Measurements from ENCODE around the gene OGDH. TPM values are rescaled to one million over a fixed set of nuclear protein-coding genes. Genes with fewer than 3 reads are reported as not detected.

OGDH gene
- total and polyA plus RNA-seq, 2 of the 13 experiments (the other 11 are each of a cell fraction or from before 2014, with no cell fraction given), result 17.4 to 25.4 TPM

DNA sequence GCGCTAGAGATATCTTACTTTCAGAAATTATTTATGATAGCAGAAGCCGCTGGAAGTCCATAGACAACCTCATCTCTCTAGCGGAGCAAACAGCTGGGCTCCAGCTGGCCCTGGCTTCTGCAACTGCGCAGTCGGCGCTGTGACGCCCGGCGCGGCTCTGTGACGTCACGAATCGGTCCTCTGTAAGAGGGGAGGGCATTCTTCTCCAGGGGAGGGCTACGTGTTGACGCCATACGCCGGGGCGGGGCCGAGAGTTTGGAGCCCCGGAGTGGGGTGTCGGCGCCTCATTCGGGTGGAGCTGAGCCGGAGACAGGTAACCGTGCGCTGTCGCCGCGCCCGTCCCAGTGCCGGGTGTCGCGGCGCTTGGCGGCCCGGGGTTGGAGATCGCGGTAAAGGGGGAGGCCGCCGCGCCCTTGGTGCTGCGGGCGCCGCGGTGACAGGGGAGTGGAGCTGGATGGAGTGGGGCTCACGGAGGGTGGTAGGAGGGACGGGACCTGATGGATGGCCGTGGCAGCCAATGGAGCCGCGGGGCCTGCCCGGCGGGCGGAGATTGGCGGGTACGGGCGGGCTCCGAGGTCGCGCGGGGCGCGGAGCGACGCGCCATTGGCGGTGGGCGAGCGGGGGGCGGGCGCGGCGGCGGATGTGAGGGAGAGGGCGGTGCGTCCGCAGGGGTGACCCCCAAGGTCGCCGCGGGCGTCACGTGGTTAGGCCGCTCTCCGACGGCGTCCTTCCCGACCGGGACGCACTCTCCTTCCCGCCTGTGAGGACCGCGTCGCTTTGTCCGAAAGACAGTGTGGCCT is at the start of gene OGDH (continued):
- no peak for TF ChIP-seq ZNF136 (CRISPR knock-in tag; IDR thresholded peaks at IDR 0.05; ENCODE audit: low read depth)
- 0 out of 4 replicates have a peak, but pooled peaks of 1 of the 2 experiments have one; percentile 19 for TF ChIP-seq EP300 (IDR thresholded peaks at IDR 0.05; ENCODE audit: low read depth in 2 of 2, low read length in 2 of 2)
- TF ChIP-seq EP300 (CRISPR knock-in tag; IDR thresholded peaks at IDR 0.05; ENCODE audit: borderline replicate concordance), result no peak
- no peak for TF ChIP-seq JUNB (CRISPR knock-in tag; IDR thresholded peaks at IDR 0.05; ENCODE audit: borderline replicate concordance)
- peak; percentile 100 for TF ChIP-seq CREB1 (IDR thresholded peaks at IDR 0.05)
- TF ChIP-seq CREB1 (CRISPR knock-in tag; IDR thresholded peaks at IDR 0.05), result peak; percentile 99
- TF ChIP-seq THYN1 (CRISPR knock-in tag; IDR thresholded peaks at IDR 0.05; ENCODE audit: borderline replicate concordance, low read depth), result no peak
- peak; percentile 51; the same call in 1 of the 2 replicates for TF ChIP-seq BORCS8-MEF2B (CRISPR knock-in tag; IDR thresholded peaks at IDR 0.05)
- TF ChIP-seq HHEX (CRISPR knock-in tag; IDR thresholded peaks at IDR 0.05), result no peak
- TF ChIP-seq RNF2 (conservative IDR thresholded peaks at IDR 0.05; ENCODE audit: low read depth), result 0 out of 2 replicates have a peak, but pooled peaks have one; percentile 59
- peak; percentile 69; the same call in 1 of the 2 replicates for TF ChIP-seq KDM2A (CRISPR knock-in tag; IDR thresholded peaks at IDR 0.05; ENCODE audit: borderline replicate concordance, low read depth)
- peak; percentile 57; the same call in 1 of the 2 replicates for TF ChIP-seq SMARCC2 (IDR thresholded peaks at IDR 0.05)
- TF ChIP-seq, protein P1, sequence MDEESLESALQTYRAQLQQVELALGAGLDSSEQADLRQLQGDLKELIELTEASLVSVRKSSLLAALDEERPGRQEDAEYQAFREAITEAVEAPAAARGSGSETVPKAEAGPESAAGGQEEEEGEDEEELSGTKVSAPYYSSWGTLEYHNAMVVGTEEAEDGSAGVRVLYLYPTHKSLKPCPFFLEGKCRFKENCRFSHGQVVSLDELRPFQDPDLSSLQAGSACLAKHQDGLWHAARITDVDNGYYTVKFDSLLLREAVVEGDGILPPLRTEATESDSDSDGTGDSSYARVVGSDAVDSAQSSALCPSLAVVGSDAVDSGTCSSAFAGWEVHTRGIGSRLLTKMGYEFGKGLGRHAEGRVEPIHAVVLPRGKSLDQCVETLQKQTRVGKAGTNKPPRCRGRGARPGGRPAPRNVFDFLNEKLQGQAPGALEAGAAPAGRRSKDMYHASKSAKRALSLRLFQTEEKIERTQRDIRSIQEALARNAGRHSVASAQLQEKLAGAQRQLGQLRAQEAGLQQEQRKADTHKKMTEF (CRISPR knock-in tag; IDR thresholded peaks at IDR 0.05), result peak; percentile 84; the same call in 1 of the 2 replicates
- no peak for TF ChIP-seq SYNCRIP (IDR thresholded peaks at IDR 0.05; ENCODE audit: insufficient read depth, low read depth, low read length)
- no peak for TF ChIP-seq ZSCAN20 (CRISPR knock-in tag; IDR thresholded peaks at IDR 0.05; ENCODE audit: borderline replicate concordance)
- peak; percentile 76 for TF ChIP-seq ZMYM4 (CRISPR knock-in tag; IDR thresholded peaks at IDR 0.05)
- TF ChIP-seq ZNF674 (CRISPR knock-in tag; IDR thresholded peaks at IDR 0.05; ENCODE audit: low read depth), result no peak
- TF ChIP-seq, protein P2, sequence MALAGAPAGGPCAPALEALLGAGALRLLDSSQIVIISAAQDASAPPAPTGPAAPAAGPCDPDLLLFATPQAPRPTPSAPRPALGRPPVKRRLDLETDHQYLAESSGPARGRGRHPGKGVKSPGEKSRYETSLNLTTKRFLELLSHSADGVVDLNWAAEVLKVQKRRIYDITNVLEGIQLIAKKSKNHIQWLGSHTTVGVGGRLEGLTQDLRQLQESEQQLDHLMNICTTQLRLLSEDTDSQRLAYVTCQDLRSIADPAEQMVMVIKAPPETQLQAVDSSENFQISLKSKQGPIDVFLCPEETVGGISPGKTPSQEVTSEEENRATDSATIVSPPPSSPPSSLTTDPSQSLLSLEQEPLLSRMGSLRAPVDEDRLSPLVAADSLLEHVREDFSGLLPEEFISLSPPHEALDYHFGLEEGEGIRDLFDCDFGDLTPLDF (CRISPR knock-in tag; IDR thresholded peaks at IDR 0.05), result peak; percentile 50; the same call in 1 of the 2 replicates
- no peak; the same call in 1 of the 2 replicates for TF ChIP-seq ZNF234 (CRISPR knock-in tag; conservative IDR thresholded peaks at IDR 0.05)
- TF ChIP-seq, protein P3, sequence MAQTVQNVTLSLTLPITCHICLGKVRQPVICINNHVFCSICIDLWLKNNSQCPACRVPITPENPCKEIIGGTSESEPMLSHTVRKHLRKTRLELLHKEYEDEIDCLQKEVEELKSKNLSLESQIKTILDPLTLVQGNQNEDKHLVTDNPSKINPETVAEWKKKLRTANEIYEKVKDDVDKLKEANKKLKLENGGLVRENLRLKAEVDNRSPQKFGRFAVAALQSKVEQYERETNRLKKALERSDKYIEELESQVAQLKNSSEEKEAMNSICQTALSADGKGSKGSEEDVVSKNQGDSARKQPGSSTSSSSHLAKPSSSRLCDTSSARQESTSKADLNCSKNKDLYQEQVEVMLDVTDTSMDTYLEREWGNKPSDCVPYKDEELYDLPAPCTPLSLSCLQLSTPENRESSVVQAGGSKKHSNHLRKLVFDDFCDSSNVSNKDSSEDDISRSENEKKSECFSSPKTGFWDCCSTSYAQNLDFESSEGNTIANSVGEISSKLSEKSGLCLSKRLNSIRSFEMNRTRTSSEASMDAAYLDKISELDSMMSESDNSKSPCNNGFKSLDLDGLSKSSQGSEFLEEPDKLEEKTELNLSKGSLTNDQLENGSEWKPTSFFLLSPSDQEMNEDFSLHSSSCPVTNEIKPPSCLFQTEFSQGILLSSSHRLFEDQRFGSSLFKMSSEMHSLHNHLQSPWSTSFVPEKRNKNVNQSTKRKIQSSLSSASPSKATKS (CRISPR knock-in tag; IDR thresholded peaks at IDR 0.05), result no peak
- peak; percentile 62; the same call in 1 of the 2 replicates for TF ChIP-seq ZC3H13 (CRISPR knock-in tag; IDR thresholded peaks at IDR 0.05)
- peak; percentile 69; the same call in 1 of the 2 replicates for TF ChIP-seq ZBTB10 (CRISPR knock-in tag; IDR thresholded peaks at IDR 0.05; ENCODE audit: borderline replicate concordance)
